SU-DHL-6 (cell line): ENCODE results near the gene ZNF22.

Source experiments
- H2AFZ ChIP-seq: fragments of 200-600 bp; sonication (generic); 2 replicates; pipeline ENCODE4 v1.6.1; 2014; ENCODE audit warnings: low read depth, mild to moderate bottlenecking, moderate library complexity, mixed read lengths, antibody characterized with exemption, low read length; ENCODE audit not compliant: severe bottlenecking
- H3F3A ChIP-seq: fragments of 200-600 bp; shearing (Covaris generic); 2 replicates; pipeline ENCODE4 v1.6.0; 2016; ENCODE audit warnings: antibody characterized with exemption, mild to moderate bottlenecking; ENCODE audit not compliant: insufficient read depth
- H3K27ac ChIP-seq: fragments of 200-600 bp; sonication (generic); 2 replicates; pipeline ENCODE4 v1.5.1; 2016; ENCODE audit warnings: low read depth, mild to moderate bottlenecking, low read length, moderate library complexity, mixed read lengths
- H3K27me3 ChIP-seq: fragments of 200-600 bp; sonication (generic), shearing (Covaris generic); 2 replicates; pipeline ENCODE4 v1.6.0; 2014; ENCODE audit warnings: mild to moderate bottlenecking, low read length
- H3K36me3 ChIP-seq: fragments of 200-600 bp; sonication (generic); 2 replicates; pipeline ENCODE4 v1.6.1; 2014; ENCODE audit warnings: mild to moderate bottlenecking, low read length, mixed read lengths
- H3K4me2 ChIP-seq: fragments of 300-600, 200-600 bp; shearing (Covaris generic), sonication (generic); 2 replicates; pipeline ENCODE4 v1.6.0; 2014; ENCODE audit warnings: low read length, low read depth, mild to moderate bottlenecking; ENCODE audit not compliant: poor library complexity, severe bottlenecking
- H3K4me3 ChIP-seq: fragments of 200-600 bp; sonication (generic); 2 replicates; pipeline ENCODE4 v1.5.1; 2014; ENCODE audit warnings: antibody characterized with exemption, low read length, mild to moderate bottlenecking, mixed read lengths; ENCODE audit not compliant: insufficient read depth, poor library complexity, severe bottlenecking
- H3K79me2 ChIP-seq: fragments of 200-600 bp; sonication (generic); 2 replicates; pipeline ENCODE4 v1.6.1; 2014; ENCODE audit warnings: mild to moderate bottlenecking, low read length, moderate library complexity; ENCODE audit not compliant: insufficient read depth
- H3K9ac ChIP-seq: fragments of 200-600 bp; sonication (generic); 2 replicates; pipeline ENCODE4 v1.7.0; 2014; ENCODE audit warnings: mild to moderate bottlenecking, low read length
- H3K9me2 ChIP-seq: fragments of 200-600 bp; sonication (generic); replicated peaks from 2 replicates; pipeline ENCODE4 v1.6.1; 2014; ENCODE audit warnings: low read length; ENCODE audit not compliant: insufficient read depth
- H3K9me3 ChIP-seq: fragments of 200-600 bp; sonication (generic); 2 replicates; pipeline ENCODE4 v1.6.1; 2014; ENCODE audit warnings: low read length, mixed read lengths; ENCODE audit not compliant: insufficient read depth
- H4K20me1 ChIP-seq: fragments of 200-600 bp; sonication (generic); 2 replicates; pipeline ENCODE4 v1.6.1; 2014; ENCODE audit warnings: low read depth, mild to moderate bottlenecking, antibody characterized with exemption, low read length, moderate library complexity, mixed read lengths
- CTCF ChIP-seq: fragments of 200-600 bp; sonication (generic); IDR thresholded peaks from one replicate; pipeline ENCODE4 v1.5.1; 2017; ENCODE audit warnings: antibody characterized with exemption, mild to moderate bottlenecking, low read length, moderate library complexity; ENCODE audit not compliant: insufficient read depth, poor library complexity, severe bottlenecking
- EZH2phosphoT487 ChIP-seq: fragments of 200-600 bp; sonication (generic), shearing (Covaris generic); conservative IDR thresholded peaks from 2 replicates; pipeline ENCODE4 v1.6.1; 2018; ENCODE audit warnings: mild to moderate bottlenecking, antibody characterized with exemption, low read length, moderate library complexity, mixed read lengths

Gene ZNF22

GRCh38 chr10:44967616-44968015, 33.1 kb upstream of the ZNF22 start:
- H3K27me3 ChIP-seq, result no peaks in the 10 kb centered on the region
- H3K4me2 ChIP-seq, result no peak overlapping the region
- TF ChIP-seq EZH2phosphoT487 (no peak), CTCF (no peak)
- H3K9me3 ChIP-seq, result no peaks in the 10 kb centered on the region
- H3K36me3 ChIP-seq, result no peaks in the 10 kb centered on the region
- no peak overlapping the region for H3K4me3 ChIP-seq
- H3K79me2 ChIP-seq, result no peaks in the 10 kb centered on the region
- no peaks in the 10 kb centered on the region for H4K20me1 ChIP-seq
- H2AFZ ChIP-seq, result no peak overlapping the region
- no peaks in the 10 kb centered on the region for H3K9me2 ChIP-seq
- no peak overlapping the region for H3K27ac ChIP-seq
- H3F3A ChIP-seq, result no peaks in the 10 kb centered on the region
- no peak overlapping the region for H3K9ac ChIP-seq

GRCh38 chr10:44968091-44968490, 32.6 kb upstream of the ZNF22 start:
- H3K9ac ChIP-seq, result no peak overlapping the region
- H3K27ac ChIP-seq, result no peak overlapping the region
- no peak overlapping the region for H3K4me3 ChIP-seq
- H3K79me2 ChIP-seq, result no peaks in the 10 kb centered on the region
- no peaks in the 10 kb centered on the region for H3K27me3 ChIP-seq
- H3K9me2 ChIP-seq, result no peaks in the 10 kb centered on the region
- no peaks in the 10 kb centered on the region for H3K36me3 ChIP-seq
- H2AFZ ChIP-seq, result no peak overlapping the region
- no peak for TF ChIP-seq CTCF
- no peak for TF ChIP-seq EZH2phosphoT487
- H3K4me2 ChIP-seq, result no peak overlapping the region
- no peaks in the 10 kb centered on the region for H3F3A ChIP-seq
- no peaks in the 10 kb centered on the region for H3K9me3 ChIP-seq
- H4K20me1 ChIP-seq, result no peaks in the 10 kb centered on the region

GRCh38 chr10:44968500-44969400, 32.0 kb upstream of the ZNF22 start:
- no peak for TF ChIP-seq CTCF
- no peak for TF ChIP-seq EZH2phosphoT487
- Histone ChIP-seq H3K79me2 (no peaks in the 10 kb centered on the region), H4K20me1 (no peaks in the 10 kb centered on the region), H3K27ac (no peak overlapping the region), H3K9me2 (no peaks in the 10 kb centered on the region), H3K36me3 (no peaks in the 10 kb centered on the region), H3K9me3 (no peaks in the 10 kb centered on the region), H3K9ac (no peak overlapping the region), H3K27me3 (no peaks in the 10 kb centered on the region), H3F3A (no peaks in the 10 kb centered on the region), H3K4me2 (no peak overlapping the region), H2AFZ (no peak overlapping the region), H3K4me3 (no peak overlapping the region)
